ENCODE results near the gene IL36G.

IL36G gene

DNA sequence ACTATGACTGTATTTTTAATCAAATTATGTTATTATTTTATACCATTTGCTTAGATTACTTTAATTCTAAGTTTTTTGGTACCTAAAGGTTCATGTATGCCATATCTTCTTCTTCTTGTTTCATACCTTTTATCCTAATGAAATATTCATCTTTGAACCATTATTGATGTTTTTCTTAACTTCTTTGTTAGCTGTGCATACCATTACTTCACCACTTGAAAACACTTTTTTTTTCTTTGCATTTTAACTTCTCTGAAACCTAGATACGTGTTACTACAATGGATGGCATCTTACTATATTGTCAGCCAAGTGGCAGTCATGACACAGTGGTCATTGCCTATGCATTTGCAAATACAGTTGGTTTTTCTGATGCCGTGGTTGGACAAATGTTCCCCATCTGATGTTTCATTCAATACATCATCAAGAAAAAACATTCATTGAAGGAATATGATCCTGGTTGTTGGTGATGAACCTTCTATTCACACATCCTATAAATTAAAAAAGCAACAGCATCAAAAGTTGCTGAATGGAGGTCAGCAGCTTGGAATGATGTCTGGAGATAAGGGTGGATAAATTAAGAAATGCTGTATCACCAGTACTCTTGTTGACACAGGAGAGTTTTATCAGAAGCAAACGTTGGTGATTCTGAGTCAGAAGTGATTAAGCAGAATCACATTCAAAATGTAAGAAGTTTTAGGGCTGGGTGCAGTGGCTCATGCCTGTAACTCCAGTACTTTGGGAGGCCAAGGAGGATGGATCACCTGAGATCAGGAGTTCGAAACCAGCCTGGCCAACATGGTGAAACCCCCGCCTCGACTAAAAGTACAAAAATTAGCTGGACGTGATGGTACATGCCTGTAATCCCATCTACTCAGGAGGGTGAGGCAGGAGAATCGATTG lies 34.9 kb downstream of the IL36G start:
- Histone ChIP-seq H3K36me3 (ENCODE audit: insufficient read depth, low read length) (no peaks in the 10 kb centered on the region), H3K4me1 (ENCODE audit: insufficient read depth, low read length) (no peaks in the 10 kb centered on the region), H2AFZ (ENCODE audit: low read depth, low read length) (no peak overlapping the region), H3K79me2 (ENCODE audit: insufficient read depth, low read length) (no peaks in the 10 kb centered on the region), H3K27ac (ENCODE audit: low read length) (no peak overlapping the region), H3K4me3 (ENCODE audit: low read depth in 1 of 2, low read length in 2 of 2) (no peak overlapping the region), H4K20me1 (ENCODE audit: insufficient read depth, low read length) (no peaks in the 10 kb centered on the region), H3K4me2 (ENCODE audit: insufficient read depth, low read length) (no peak overlapping the region), H3K27me3 (ENCODE audit: insufficient read depth, low read length, poor library complexity) (peaks cover 10% of the 10 kb centered on the region), H3K9me3 (ENCODE audit: insufficient read depth, low read length, severe bottlenecking) (no peaks in the 10 kb centered on the region), H3K9ac (ENCODE audit: low read depth, low read length) (no peak overlapping the region)
- no peak for ATAC-seq (ENCODE audit: insufficient read depth, low read depth)
- TF ChIP-seq, protein P1, sequence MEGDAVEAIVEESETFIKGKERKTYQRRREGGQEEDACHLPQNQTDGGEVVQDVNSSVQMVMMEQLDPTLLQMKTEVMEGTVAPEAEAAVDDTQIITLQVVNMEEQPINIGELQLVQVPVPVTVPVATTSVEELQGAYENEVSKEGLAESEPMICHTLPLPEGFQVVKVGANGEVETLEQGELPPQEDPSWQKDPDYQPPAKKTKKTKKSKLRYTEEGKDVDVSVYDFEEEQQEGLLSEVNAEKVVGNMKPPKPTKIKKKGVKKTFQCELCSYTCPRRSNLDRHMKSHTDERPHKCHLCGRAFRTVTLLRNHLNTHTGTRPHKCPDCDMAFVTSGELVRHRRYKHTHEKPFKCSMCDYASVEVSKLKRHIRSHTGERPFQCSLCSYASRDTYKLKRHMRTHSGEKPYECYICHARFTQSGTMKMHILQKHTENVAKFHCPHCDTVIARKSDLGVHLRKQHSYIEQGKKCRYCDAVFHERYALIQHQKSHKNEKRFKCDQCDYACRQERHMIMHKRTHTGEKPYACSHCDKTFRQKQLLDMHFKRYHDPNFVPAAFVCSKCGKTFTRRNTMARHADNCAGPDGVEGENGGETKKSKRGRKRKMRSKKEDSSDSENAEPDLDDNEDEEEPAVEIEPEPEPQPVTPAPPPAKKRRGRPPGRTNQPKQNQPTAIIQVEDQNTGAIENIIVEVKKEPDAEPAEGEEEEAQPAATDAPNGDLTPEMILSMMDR (IDR thresholded peaks at IDR 0.05; ENCODE audit: borderline replicate concordance, extremely low read depth, low read length, poor library complexity, severe bottlenecking) = no peak
- no peak for TF ChIP-seq EZH2 (IDR thresholded peaks at IDR 0.05; ENCODE audit: borderline replicate concordance, low read depth, low read length, severe bottlenecking)
- DNase-seq = no peak

DNA sequence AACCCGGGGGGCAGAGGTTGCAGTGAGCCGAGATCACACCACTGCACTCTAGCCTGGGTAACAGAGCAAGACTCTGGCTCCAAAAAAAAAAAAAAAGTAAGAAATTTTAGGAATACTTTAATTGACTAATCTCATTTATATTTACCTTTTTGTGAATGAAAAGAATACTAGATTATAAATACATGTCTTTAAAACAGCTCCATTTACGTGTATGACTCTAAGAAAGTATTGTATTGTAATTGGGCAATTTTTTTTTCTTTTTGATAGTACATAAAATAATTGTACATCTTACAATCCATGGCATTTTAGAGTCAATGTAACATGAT lies 35.5 kb downstream of the IL36G start:
- TF ChIP-seq, protein P1 (IDR thresholded peaks at IDR 0.05; ENCODE audit: borderline replicate concordance, extremely low read depth, low read length, poor library complexity, severe bottlenecking) = no peak
- TF ChIP-seq EZH2 (IDR thresholded peaks at IDR 0.05; ENCODE audit: borderline replicate concordance, low read depth, low read length, severe bottlenecking) = no peak
- no peak overlapping the region for H3K4me2 ChIP-seq (ENCODE audit: insufficient read depth, low read length)
- H3K36me3 ChIP-seq (ENCODE audit: insufficient read depth, low read length) = no peaks in the 10 kb centered on the region
- no peaks in the 10 kb centered on the region for H4K20me1 ChIP-seq (ENCODE audit: insufficient read depth, low read length)
- H3K27ac ChIP-seq (ENCODE audit: low read length) = no peak overlapping the region
- no peaks in the 10 kb centered on the region for H3K9me3 ChIP-seq (ENCODE audit: insufficient read depth, low read length, severe bottlenecking)
- no peak for ATAC-seq (ENCODE audit: insufficient read depth, low read depth)
- DNase-seq = no peak
- H3K9ac ChIP-seq (ENCODE audit: low read depth, low read length) = no peak overlapping the region
- no peaks in the 10 kb centered on the region for H3K4me1 ChIP-seq (ENCODE audit: insufficient read depth, low read length)
- no peak overlapping the region for H2AFZ ChIP-seq (ENCODE audit: low read depth, low read length)
- no peaks in the 10 kb centered on the region for H3K79me2 ChIP-seq (ENCODE audit: insufficient read depth, low read length)
- H3K27me3 ChIP-seq (ENCODE audit: insufficient read depth, low read length, poor library complexity) = peaks cover 8% of the 10 kb centered on the region
- H3K4me3 ChIP-seq (ENCODE audit: low read depth in 1 of 2, low read length in 2 of 2) = no peak overlapping the region

DNA sequence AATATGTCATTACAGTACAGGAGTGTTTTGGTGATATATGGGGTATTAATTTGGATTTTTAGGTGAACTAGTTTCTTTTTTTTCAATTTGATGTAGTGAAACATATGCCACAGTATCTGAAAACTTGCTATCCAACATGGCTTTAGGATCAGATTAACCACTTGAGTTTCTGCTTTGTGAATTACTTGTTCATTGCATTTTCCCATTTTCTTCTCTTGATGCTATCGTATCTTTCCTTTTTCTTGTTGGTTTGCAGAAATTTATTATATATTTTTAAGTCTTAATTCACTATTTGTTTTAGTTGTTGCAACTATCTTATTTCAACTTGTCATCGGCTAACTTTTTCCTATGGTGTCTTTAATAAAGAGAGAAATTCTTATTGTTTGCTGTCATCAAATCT lies 36.3 kb downstream of the IL36G start:
- Histone ChIP-seq H2AFZ (ENCODE audit: low read depth, low read length) (no peak overlapping the region), H3K27me3 (ENCODE audit: insufficient read depth, low read length, poor library complexity) (peaks cover 8% of the 10 kb centered on the region), H3K4me3 (ENCODE audit: low read depth in 1 of 2, low read length in 2 of 2) (no peak overlapping the region), H3K79me2 (ENCODE audit: insufficient read depth, low read length) (no peaks in the 10 kb centered on the region), H3K4me1 (ENCODE audit: insufficient read depth, low read length) (no peaks in the 10 kb centered on the region), H3K9ac (ENCODE audit: low read depth, low read length) (no peak overlapping the region), H3K27ac (ENCODE audit: low read length) (no peak overlapping the region), H3K4me2 (ENCODE audit: insufficient read depth, low read length) (no peak overlapping the region), H3K9me3 (ENCODE audit: insufficient read depth, low read length, severe bottlenecking) (no peaks in the 10 kb centered on the region), H4K20me1 (ENCODE audit: insufficient read depth, low read length) (no peaks in the 10 kb centered on the region), H3K36me3 (ENCODE audit: insufficient read depth, low read length) (no peaks in the 10 kb centered on the region)
- ATAC-seq (ENCODE audit: insufficient read depth, low read depth) (no peak), DNase-seq (no peak)
- TF ChIP-seq, protein P1 (IDR thresholded peaks at IDR 0.05; ENCODE audit: borderline replicate concordance, extremely low read depth, low read length, poor library complexity, severe bottlenecking) = no peak
- no peak for TF ChIP-seq EZH2 (IDR thresholded peaks at IDR 0.05; ENCODE audit: borderline replicate concordance, low read depth, low read length, severe bottlenecking)

All from DND-41 (cell line).